Subcutaneous adipose tissue (tissue), 4 donors: ENCODE measurements around the gene LNP1. TPM values are rescaled to one million over a fixed set of nuclear protein-coding genes. Genes with fewer than 3 reads are reported as not detected.

Source experiments
- total RNA-seq, 4 donors: library from RNA; depleted of rRNA; stranded (reverse); fragments of >200 nt; gene quantifications; one replicate each; pipeline ENCODE4 v1.1.0, GENCODE V29; 2016
- TF ChIP-seq, protein P1 (sequence below): fragments of 450-650 bp; IDR thresholded peaks from one replicate; pipeline ENCODE4 v1.5.1; 2016; ENCODE audit warnings: low read depth, mild to moderate bottlenecking, control low read depth, antibody characterized with exemption, moderate library complexity

Gene LNP1
- total RNA-seq, 4 donors from 2014 or later = 1.4 to 4.3 (median 2.4) TPM

- TF ChIP-seq, protein P1, sequence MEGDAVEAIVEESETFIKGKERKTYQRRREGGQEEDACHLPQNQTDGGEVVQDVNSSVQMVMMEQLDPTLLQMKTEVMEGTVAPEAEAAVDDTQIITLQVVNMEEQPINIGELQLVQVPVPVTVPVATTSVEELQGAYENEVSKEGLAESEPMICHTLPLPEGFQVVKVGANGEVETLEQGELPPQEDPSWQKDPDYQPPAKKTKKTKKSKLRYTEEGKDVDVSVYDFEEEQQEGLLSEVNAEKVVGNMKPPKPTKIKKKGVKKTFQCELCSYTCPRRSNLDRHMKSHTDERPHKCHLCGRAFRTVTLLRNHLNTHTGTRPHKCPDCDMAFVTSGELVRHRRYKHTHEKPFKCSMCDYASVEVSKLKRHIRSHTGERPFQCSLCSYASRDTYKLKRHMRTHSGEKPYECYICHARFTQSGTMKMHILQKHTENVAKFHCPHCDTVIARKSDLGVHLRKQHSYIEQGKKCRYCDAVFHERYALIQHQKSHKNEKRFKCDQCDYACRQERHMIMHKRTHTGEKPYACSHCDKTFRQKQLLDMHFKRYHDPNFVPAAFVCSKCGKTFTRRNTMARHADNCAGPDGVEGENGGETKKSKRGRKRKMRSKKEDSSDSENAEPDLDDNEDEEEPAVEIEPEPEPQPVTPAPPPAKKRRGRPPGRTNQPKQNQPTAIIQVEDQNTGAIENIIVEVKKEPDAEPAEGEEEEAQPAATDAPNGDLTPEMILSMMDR = no peak
Observed at GRCh38 chr3:100454677-100455076, 53.3 kb downstream of the LNP1 start.

DNA sequence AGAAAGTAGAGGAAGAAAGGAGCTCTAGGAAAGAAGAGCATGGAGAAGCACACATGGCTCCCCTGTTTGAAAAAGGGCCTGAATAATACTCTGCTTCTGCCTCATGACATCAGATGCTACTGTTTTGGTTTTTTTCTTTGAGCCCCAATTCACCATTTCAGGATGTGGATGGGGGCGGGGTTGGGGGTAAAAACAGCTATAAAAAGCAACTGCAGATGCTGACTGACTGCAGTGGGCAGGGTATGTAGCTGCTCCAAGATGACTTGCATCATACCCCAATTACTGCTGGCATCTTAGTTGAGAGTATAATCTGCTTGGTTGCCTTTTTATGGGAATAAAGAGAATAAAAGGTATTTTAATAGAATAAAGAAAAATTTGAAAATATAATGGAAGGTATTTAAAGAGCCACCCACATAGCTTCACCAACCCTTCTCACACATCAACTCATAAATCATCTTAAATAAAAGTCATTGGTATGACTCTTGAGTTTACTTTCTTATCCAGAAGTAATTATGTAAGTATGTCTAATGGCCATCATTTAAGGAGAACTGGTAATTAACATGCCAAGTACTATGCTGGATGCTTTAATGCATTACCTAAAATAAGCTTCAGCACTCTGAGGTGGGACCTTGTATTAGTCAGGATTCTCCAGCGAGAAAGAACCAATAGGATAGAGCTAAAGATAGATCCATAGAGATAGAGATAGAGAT is 54.7 kb downstream of the LNP1 start:
- TF ChIP-seq, protein P1 = no peak

- TF ChIP-seq, protein P1 = no peak
Observed at GRCh38 chr3:100456745-100457144, 55.4 kb downstream of the LNP1 start.

GRCh38 chr3:100457811-100458210 is 56.5 kb downstream of the LNP1 start:
- TF ChIP-seq, protein P1 = no peak

DNA sequence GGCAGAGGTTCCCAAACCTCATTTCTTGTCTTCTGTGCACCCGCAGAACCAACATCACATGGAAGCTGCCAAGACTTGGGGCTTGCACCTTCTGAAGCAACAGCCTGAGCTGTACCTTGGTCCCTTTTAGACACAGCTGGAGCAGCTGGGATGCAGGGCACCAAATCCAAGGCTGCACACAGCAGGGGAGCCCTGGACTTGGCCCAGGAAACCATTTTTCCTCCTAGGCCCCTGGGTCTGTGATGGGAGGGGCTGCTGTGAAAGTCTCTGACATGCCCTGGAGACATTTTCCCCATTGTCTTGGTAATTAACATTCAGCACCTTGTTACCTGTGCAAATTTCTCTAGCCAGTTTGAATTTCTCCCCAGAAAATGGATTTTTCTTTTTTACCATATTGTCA is 57.5 kb downstream of the LNP1 start:
- TF ChIP-seq, protein P1 = no peak

- TF ChIP-seq, protein P1 = no peak
Observed at GRCh38 chr3:100463002-100463401, 61.7 kb downstream of the LNP1 start.

GRCh38 chr3:100463646-100464155 is 62.4 kb downstream of the LNP1 start:
- TF ChIP-seq, protein P1 = no peak
